ENCODE results near the gene CASZ1.

CASZ1 gene

GRCh38 chr1:10624256-10625050 lies 172.0 kb downstream of the CASZ1 start:
- DNase-seq (ENCODE audit: low spot score) = no peak

GRCh38 chr1:10623686-10624145 lies 172.7 kb downstream of the CASZ1 start:
- DNase-seq (ENCODE audit: low spot score) = no peak

DNA sequence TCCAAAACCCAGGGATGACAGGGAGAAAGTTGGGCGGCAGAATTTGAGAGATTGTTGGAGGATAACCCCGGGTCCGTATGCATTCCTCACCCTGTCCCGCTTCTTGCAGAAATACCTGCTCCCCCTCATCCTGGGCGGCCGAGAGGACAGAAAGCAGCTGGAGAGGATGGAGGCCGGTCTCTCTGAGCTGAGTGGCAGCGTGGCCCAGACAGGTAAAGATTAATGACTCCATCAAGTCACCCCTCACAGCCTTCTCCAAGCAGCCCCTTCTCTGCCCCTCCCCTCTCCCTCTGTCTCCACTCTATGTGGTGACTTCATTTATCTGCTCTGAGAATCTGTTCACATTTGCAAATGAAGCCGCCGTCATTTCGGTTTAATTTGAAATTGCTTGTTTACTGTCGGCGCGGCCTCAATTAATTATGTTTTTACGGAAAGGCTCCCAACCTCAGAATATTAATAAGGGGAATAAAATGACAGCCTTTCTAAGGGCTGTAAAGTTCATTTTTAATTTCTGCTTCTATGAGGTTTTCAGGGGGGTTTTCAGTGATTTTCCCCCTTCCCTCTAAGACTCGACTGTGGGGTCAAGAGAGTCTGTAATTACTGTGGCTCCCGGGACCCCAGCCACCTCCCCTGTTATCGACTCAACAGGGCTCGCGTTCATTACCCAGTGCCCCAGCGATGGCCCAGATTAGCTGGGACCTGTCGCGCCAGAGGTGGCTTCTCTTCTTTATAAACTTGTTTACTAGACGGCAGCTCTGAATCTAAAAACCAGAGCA lies 173.3 kb downstream of the CASZ1 start:
- DNase-seq (ENCODE audit: low spot score) = no peak

DNA sequence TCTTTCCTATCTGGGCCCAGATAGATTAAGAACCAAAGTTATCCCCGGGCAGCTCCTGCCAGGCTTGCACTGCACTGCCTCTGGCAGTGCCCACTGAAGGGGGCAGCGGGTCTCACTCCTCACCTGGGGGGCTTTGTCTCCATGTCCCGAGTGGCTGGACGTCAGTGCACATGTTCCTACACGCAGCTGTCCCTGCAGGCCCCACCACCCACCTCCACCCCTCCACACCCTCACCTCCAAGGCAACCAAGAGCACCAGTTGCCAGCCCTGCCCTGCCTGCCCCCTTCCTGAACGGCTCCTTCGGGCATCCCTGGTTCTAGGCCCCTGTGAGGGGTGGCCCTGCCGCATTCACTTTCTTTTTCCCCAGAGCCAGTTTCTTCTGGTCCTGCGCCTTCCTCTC lies 174.5 kb downstream of the CASZ1 start:
- DNase-seq (ENCODE audit: low spot score) = no peak

DNA sequence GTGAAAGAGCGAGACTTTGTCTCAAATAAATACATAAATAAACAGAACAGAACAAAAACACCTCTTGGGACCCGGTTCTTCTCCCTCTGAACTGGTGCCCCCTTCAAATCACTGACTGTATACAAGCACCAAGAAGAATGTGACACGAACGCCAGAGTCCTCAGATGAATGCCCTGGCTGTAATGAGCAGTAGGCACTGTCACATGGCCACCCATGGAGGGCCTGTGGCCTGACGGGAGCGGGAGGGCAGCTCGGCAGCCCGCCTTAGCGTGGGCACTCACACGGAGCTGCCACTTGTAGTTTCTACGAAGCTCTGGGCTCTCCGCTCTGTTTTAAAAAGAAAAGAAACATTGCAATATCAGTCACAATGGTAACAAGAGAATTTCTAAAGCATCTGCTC lies 175.7 kb downstream of the CASZ1 start:
- DNase-seq (ENCODE audit: low spot score) = no peak

DNA sequence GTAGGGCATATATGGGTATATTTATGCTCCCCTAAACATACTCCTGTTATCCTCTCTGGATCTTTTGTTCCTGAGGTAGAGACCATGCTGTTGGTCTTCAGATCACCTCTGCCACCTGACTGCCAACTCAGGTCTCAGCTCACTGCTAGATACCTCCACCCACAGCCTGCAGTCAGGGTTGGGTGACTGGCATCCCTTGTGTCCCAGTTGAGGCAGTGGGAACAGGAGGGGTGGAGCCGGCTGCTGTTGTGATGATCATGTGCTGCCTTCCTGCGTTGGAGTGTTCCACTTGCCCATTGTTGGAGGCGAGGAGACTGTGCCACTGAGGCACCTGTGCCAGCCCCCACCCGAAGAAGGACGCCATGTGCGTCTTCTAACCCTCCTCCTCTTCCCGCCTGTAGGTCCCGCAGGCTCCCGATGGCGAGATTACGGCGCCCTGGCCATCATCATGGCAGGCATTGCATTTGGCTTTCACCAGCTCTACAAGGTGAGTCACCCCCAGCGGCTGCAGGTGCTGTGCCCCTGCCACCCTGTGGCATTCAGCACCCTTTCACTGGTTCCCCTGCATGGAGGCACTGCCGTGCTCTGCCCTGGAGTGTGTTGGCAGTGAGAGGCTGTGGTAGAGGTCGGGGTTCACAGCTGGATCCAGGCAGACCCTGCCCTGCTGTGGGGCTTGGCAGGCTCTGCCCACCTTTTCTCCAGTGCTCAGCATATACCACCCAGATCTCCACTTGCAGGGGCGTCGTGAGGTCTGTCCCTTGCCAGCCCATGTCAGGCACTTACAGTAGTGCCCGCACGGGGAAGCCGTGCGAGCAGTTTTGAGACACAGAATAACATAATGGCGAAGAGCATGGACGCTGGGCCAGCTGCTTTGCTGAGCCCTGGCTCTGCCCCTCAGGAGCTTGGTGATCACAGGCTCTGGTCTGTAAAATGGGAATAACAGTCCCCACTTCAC lies 178.2 kb downstream of the CASZ1 start:
- DNase-seq (ENCODE audit: low spot score) = no peak

DNA sequence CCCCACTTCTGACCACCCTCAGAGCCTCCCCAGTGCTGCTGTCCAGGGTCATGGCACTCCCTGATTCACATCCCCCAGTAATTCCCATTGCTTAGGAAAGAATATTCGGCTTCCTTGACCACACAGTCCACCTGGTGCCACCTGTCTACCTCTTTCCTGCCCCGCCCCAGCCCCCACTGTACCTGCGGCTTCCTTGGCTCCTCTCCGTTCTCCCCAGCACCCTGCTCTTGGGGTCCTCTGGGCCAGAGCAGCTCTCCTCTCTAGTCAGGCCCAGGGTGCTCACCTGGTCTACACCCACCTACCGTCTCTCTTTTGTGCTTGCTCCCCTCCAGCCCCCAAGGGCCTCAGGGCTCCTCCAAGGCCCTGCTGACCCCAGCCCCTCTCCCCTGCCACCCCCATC lies 179.1 kb downstream of the CASZ1 start:
- DNase-seq (ENCODE audit: low spot score) = no peak

GRCh38 chr1:10616696-10617095 lies 179.8 kb downstream of the CASZ1 start:
- no peak for DNase-seq (ENCODE audit: low spot score)

DNA sequence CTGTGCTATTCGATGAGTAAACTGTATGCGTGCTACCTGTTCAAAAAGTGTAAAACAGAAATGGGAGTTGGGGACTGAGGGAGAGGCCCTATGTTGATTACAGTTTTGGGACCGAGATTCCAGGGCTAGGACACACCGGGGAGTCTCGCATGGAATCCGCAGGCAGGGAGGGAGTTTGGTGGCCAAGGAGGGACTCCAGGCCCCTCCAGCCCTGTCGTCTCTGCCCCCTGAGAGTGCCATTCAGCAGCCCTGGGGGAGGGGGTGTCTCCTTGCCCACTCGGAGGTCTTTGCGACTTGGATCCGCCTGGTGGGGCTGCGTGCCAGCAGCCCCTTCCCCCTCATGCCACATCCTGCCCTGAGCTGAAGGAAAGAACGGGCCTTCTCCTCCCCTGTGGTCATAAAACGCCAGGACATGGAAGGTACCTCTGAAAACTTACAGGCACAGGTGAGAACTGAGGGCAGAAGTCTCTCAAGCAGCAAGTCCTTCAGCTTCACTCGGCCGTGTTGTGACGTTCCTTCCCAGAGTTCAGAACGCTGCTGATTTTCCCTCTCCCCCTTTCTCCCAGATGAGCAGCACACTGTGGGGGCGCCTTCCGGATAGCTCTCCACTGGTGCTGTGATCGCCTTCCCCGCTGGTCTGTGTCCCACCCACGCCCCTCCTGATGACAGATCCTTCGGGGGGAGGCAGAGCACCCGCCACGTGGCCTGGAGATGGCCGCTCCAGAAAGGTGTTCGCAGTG lies 180.3 kb downstream of the CASZ1 start:
- DNase-seq (ENCODE audit: low spot score) = no peak

GRCh38 chr1:10615332-10615731 lies 181.1 kb downstream of the CASZ1 start:
- DNase-seq (ENCODE audit: low spot score) = no peak

DNA sequence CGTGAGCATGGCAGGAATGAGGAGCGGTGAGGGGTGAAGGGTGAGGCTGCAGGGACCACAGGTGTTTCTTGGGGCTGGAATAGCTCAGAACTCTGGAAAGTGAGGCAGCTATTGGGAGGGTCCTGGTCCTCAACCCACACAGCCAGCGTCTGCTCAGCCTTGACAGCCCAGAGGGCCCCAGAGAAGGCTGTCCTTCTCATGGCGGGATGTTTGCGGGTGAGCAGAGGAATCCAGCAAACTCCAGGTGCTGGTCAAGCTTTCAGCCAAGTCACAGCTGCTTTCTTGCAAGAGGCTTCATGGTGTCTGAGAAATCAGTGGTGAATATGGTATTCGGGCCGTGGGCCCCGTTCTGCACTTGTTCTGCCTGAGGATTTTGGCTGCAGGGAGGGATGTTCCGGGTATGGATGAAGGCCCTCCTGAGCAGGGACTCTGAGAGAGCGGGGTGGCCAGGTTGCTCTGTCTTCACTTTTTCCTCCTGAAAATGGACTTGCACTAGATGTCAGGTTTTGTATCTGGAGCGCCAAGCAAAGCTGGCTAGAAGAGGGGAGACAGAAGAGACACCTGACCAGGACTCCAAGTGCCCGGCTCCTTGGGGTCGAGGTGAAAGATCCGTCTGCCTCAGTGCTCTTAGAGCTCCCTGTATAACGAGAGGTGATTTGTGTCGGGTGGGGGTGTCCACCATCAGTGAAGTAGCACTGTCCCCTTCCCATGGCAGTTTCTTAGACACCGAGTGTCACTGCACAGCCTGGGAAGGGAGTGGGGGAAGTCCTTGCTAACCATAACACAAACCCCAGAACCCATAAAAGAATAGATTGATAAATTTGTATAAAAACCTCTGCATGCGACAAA lies 181.8 kb downstream of the CASZ1 start:
- no peak for DNase-seq (ENCODE audit: low spot score)

DNA sequence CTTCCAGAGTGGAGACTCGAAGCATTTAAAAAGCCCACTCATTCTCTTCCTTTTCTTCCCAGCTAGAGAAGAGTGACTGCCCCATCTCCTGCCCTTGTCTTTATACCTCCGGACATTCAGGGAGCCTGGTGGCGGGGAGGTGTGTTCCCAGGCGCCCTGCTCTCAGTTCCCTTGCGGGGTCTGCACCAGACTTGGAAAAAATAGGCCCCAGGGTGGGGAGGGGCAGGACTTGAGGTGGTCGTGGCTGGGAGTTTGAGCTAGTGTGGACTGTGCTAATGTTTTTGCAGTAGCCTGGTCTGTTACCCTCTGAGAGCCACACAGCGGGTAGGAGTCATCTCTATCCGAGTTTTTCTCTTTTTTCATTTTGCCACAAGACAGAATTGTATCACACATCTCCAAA lies 182.6 kb downstream of the CASZ1 start:
- DNase-seq (ENCODE audit: low spot score) = no peak

DNA sequence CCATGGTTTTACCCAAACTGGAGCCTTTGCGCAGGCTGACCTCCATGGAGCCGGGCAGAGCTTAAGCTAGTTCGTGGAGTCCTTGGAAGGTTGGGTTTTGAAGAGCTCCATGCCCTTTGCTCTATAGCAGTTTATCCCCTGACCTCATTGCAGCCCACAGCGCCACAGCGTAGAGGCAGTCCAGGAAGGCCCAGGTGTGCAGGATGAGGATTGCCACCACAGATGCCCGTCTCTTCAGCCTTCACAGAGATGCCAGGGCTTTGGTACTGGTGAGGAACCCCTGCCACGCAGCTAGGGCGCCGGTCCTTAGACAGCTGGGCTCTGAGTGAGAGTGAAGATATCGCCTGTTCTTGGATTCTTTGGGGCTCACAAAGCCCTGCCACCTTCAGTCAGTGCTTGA lies 183.1 kb downstream of the CASZ1 start:
- no peak for DNase-seq (ENCODE audit: low spot score)

GRCh38 chr1:10612436-10613160 lies 183.8 kb downstream of the CASZ1 start:
- DNase-seq (ENCODE audit: low spot score) = no peak

GRCh38 chr1:10610901-10611600 lies 185.4 kb downstream of the CASZ1 start:
- DNase-seq (ENCODE audit: low spot score) = no peak

- DNase-seq (ENCODE audit: low spot score) = no peak
Observed at GRCh38 chr1:10608690-10609089, 187.8 kb downstream of the CASZ1 start.

- no peak for DNase-seq (ENCODE audit: low spot score)
Observed at GRCh38 chr1:10607228-10607627, 189.2 kb downstream of the CASZ1 start.

GRCh38 chr1:10606064-10606463 lies 190.4 kb downstream of the CASZ1 start:
- no peak for DNase-seq (ENCODE audit: low spot score)

- DNase-seq (ENCODE audit: low spot score) = no peak
Observed at GRCh38 chr1:10604966-10605365, 191.5 kb downstream of the CASZ1 start.

Data from CD4-positive, alpha-beta T cell treated with Interleukin-15 for 4 hours (primary cell).